GM03348 (cell line): ENCODE data around the gene REV3L.
"Not testable (repeated sequence)": the region's sequence is repeated elsewhere in the genome, so short reads cannot be mapped to it uniquely, and the experiment has no call there.

Experiments used
- DNase-seq: peaks from one replicate; pipeline ENCODE4 v3.0.0; 2012; ENCODE audit warnings: low spot score

The REV3L gene

DNA sequence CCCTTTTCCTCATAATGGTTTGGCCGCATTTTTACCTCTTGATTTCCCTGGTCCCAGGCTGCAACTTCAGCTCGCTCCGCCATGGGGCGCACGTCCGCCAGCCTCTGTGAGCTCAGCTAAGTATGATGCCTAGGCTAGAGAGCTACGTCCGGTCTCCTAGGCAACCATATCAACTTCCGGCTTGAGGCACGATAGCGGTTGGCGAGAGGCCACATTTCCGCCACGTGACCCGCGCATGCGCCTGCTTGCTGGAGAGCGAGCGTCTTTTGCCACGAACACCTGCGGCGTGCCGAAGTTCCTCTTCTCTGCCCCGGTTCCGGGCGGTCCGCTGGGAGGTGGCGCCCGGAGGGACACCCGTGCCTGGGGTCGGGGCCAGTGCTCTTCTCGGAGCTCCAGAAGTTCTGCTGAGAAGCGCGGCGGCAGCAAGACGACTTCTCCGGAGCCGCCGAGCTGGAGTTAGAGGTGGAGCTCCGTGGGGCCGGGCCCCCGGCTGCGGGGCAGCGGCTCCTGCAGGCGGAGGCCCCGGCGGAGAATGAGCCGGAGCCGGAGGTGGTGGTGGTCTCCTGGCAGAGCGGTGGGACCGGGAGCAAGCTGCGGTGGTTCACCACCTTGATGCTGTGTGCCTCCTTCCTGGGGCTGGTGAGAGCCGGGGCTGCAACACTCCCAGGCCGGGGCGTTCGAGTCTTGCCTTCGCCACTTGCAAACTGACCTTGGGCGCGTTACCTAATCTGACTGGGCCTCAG lies 223.8 kb downstream of the REV3L start:
- peak; percentile 98 for DNase-seq

GRCh38 chr6:111258615-111259088 lies 224.4 kb downstream of the REV3L start:
- DNase-seq: peak; percentile 63

DNA sequence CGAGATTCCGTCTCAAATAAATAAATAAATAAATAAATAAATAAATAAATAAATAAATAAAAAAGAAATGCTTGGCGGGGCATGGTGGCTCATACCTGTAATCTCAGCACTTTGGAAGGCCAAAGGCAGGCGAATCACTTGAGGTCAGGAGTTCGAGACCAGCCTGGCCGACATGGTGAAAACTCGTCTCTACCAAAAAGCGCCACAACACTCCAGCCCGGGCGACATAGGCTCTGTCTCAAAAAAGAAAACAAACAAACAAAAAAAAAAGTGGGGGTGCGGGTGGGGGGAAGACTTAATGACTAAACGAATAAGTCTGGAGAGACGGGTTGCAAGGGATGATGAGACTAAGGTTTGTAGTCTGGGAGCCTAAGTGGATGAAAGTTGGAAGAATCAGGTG lies 225.0 kb downstream of the REV3L start:
- DNase-seq: no peak

DNA sequence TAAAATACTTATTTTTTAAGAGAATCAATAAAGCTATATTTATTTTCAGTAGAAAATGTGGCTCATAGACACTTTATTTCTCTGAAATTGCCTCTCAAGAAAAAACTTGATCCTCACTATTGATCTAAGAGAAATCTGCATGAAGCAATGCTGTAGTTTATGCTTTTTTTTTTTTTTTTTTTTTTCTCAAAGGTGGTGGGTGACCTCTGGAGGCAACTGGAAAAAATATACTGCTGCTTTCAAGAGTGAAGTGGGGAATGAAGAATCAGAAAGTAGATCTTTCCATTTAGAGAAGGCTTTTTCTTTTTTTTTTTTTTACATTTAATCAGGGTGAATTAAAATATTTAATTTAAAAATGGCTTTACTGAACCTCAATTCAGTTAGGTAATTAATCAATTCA lies 226.4 kb downstream of the REV3L start:
- peak; percentile 25 for DNase-seq

- DNase-seq: not testable (repeated sequence)
Observed at GRCh38 chr6:111255838-111256237, 227.2 kb downstream of the REV3L start.

DNA sequence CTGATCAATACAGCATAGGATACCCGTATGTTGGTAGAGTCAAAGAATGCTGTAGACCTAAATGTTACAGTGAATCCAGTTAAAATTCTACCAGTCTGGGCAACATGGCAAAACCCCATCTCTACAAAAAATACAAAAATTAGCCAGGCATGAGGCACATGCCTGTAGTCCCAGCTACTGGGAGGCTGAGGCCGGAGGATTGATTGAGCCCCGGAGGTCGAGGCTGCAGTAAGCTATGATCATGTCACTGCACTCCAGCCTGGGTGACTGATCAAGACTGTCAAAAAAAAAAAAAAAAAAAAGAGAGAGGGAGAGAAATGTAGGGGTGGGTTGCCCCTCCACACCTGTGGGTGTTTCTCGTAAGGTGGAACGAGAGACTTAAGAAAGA lies 228.2 kb downstream of the REV3L start:
- no peak for DNase-seq

- DNase-seq: no peak
Observed at GRCh38 chr6:111254004-111254778, 228.8 kb downstream of the REV3L start.

DNA sequence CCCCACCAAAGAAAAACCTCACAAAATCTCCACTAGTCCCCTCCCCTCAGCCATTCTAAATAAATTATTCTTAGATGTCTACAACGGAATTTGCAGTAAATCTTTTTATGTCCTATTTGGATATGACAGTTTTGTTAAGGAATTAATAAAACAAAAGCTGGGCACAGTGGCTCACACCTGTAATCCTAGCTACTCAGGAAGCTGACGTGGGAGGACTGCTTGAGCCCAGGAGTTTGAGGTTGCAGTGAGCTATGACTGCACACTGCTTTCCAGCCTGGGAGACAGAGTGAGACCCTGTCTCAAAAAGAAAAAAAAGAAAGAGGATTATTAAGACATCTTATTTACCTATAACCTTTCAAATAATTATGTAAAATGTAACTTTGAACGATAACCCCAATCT lies 230.3 kb downstream of the REV3L start:
- DNase-seq: no peak

DNA sequence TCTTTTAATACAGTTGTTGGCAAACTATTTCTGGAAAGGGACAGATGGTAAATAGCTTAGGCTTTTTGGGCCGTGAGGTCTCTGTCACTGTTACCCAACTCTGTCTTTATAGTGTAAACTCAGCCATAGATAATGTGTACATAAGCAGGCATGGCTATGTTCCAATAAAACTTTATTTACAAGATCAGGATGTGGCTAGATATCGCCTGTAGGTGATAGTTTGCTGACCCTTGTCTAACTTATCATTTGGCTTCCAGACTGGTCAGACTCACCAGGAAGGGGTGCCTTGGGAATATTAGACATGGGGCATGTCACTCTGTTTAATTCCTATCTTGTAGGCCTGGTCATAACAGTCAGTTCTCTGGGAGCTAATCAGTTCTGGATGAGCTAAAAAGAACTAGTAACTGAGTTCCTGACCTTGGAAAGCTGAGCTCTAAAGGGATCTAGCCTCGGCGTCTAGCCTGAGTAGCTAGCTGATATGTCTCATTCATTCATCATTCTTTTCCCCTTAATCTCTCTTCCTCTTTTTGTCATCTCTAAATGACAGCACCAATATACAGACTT lies 232.1 kb downstream of the REV3L start:
- DNase-seq: no peak
